Upper lobe of left lung (tissue), 4 donors: ENCODE measurements around the gene SPACA4.

ENCODE experiments used
- POLR2A ChIP-seq, 4 donors: fragments of 450-650 bp; IDR thresholded peaks; one replicate each; pipeline ENCODE4 v1.5.1; 2016 to 2017; ENCODE audit warnings: antibody characterized with exemption in 4 of 4, mild to moderate bottlenecking in 2 of 4
- TF ChIP-seq, protein P1 (sequence below), 6 experiments: fragments of 450-650 bp in 4 of 6; fragments of 200-600 bp in 2 of 6; sonication (generic) in 2 of 6; IDR thresholded peaks; one replicate each; pipeline ENCODE4 v1.5.1; 2016 to 2019; ENCODE audit warnings: antibody characterized with exemption in 6 of 6

DNA sequence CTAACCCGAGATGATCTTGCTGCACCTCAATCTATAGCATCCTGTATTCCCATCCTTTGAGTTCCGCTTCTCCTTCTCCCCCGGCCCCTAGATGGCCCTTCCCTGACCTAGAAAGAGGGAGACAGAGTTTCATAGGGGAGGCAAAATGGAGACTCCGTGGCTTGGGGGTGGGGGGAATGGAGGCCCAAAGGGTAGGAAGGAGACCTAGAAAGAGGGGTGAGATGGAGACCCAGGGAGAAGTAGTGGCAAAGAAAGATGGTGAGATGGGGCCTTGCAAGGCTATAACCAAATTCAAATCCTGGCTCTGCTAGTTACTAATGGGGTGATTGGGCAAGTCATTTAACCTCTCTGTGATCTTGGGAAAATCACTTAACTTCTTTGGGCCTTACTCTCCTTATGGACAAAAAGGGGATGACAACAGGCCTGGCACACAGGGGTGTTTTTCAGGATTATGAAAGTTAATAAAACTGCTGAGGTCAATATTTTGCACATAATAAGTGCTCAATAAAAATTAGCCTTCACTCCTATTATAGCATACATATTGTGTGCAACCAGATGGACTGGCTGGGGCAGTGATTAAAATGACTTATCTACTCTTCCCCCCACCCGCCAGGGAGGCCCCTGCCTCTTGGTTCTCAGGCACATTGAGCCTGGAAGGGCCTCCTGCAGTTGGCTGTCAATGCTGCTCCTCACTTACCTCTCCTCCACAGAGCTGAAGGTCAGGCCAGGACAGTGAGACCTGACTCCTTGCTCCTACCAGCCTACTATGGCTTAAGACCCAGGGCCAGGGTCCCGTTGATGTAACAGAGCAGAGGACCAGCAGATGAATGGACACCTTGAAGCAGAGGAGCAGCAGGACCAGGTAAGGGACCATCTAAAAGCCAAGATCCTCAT is 13.4 kb downstream of the SPACA4 start:
- TF ChIP-seq, protein P1, sequence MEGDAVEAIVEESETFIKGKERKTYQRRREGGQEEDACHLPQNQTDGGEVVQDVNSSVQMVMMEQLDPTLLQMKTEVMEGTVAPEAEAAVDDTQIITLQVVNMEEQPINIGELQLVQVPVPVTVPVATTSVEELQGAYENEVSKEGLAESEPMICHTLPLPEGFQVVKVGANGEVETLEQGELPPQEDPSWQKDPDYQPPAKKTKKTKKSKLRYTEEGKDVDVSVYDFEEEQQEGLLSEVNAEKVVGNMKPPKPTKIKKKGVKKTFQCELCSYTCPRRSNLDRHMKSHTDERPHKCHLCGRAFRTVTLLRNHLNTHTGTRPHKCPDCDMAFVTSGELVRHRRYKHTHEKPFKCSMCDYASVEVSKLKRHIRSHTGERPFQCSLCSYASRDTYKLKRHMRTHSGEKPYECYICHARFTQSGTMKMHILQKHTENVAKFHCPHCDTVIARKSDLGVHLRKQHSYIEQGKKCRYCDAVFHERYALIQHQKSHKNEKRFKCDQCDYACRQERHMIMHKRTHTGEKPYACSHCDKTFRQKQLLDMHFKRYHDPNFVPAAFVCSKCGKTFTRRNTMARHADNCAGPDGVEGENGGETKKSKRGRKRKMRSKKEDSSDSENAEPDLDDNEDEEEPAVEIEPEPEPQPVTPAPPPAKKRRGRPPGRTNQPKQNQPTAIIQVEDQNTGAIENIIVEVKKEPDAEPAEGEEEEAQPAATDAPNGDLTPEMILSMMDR (IDR thresholded peaks at IDR 0.05): peak in 1 of 6 experiments; percentile 7
- TF ChIP-seq POLR2A (IDR thresholded peaks at IDR 0.05): peak in 1 of 4 donors; percentile 21
